SK-N-SH treated with all-trans-retinoic acid at 6 μM for 48 hours (cell line): ENCODE results near the gene HOXD8.

Source experiments
- PATZ1 ChIP-seq: fragments of 250-450 bp; sonication (Bioruptor Pico); IDR thresholded peaks from 2 replicates; pipeline ENCODE4 v1.8.0; 2020; ENCODE audit warnings: mild to moderate bottlenecking, moderate library complexity, borderline replicate concordance
- PPARA ChIP-seq: fragments of 250-450 bp; sonication (Bioruptor Pico); IDR thresholded peaks from 2 replicates; pipeline ENCODE4 v1.5.0; 2020; ENCODE audit warnings: mild to moderate bottlenecking, borderline replicate concordance
- TOX ChIP-seq: fragments of 250-450 bp; sonication (Bioruptor Pico); IDR thresholded peaks from 2 replicates; pipeline ENCODE4 v1.8.0; 2021; ENCODE audit warnings: mild to moderate bottlenecking, moderate library complexity, borderline replicate concordance
- ZNF8 ChIP-seq: fragments of 450-650 bp; formaldehyde crosslinking; IDR thresholded peaks from 2 replicates; pipeline ENCODE4 v1.5.0; 2020; ENCODE audit warnings: mild to moderate bottlenecking, moderate library complexity

- TF ChIP-seq ZNF8 (CRISPR knock-in tag) (no peak), PATZ1 (no peak), PPARA (CRISPR knock-in tag) (no peak), TOX (CRISPR knock-in tag) (no peak)
Measured at GRCh38 chr2:176098366-176099158, 30.9 kb upstream of the HOXD8 start.
